Endothelial cell of umbilical vein (primary cell): ENCODE results near the gene HOXA9. TPM values are rescaled to one million over a fixed set of nuclear protein-coding genes. Genes with fewer than 3 reads are reported as not detected.

Source experiments
- BruUV-seq: library from RNA; stranded (reverse); fragments of 400-500 nt; replicated peaks from 2 replicates; lab custom pipeline; 2021; lab: Mats Ljungman, UMichigan
- CTCF ChIA-PET: fragments of 300-600, 350-600 bp; sonication (Branson Sonifier 250); formaldehyde crosslinking; loops from one replicate; lab custom pipeline; 2021; ENCODE audit warnings: antibody characterized with exemption, inconsistent platforms; lab: Charles Lee
- POLR2A ChIA-PET: fragments of 300-600, 350-600 bp; sonication (Branson Sonifier 250); formaldehyde crosslinking; loops from one replicate; lab custom pipeline; 2021; ENCODE audit warnings: antibody characterized with exemption, inconsistent platforms; lab: Charles Lee
- DNase-seq: peaks from one replicate; pipeline ENCODE4 v3.0.0-alpha.2; 2011; ENCODE audit warnings: low read depth, low spot score
- FAIRE-seq: peaks from 2 replicates; lab custom pipeline; 2011; peaks lifted over from hg19 to GRCh38; lab: Jason Lieb, UNC
- H2AFZ ChIP-seq: 2 replicates; pipeline ENCODE4 v1.6.0; 2012; ENCODE audit warnings: low read depth, low read length, control low read depth, inconsistent platforms
- H3K27ac ChIP-seq: 2 replicates; pipeline ENCODE4 v1.5.1; 2011; ENCODE audit warnings: low read depth, mild to moderate bottlenecking, control low read depth, low read length, moderate library complexity; ENCODE audit not compliant: insufficient read depth
- H3K27me3 ChIP-seq, 2 experiments: 2 replicates each; pipeline versions ENCODE4 v1.6.0 to v1.6.1; 2011; ENCODE audit warnings: low read length in 2 of 2, mixed read lengths in 1 of 2; ENCODE audit not compliant: control insufficient read depth in 2 of 2, insufficient read depth in 2 of 2
- H3K36me3 ChIP-seq, 2 experiments: 2 replicates in 1 of 2; 3 replicates in 1 of 2; pipeline ENCODE4 v1.5.1; 2011; ENCODE audit warnings: low read length in 2 of 2, mild to moderate bottlenecking in 1 of 2, moderate library complexity in 1 of 2; ENCODE audit not compliant: control insufficient read depth in 2 of 2, insufficient read depth in 2 of 2; ENCODE audit errors: extremely low read depth in 1 of 2
- H3K4me1 ChIP-seq: 3 replicates; pipeline ENCODE4 v1.5.1; 2011; ENCODE audit warnings: mild to moderate bottlenecking, low read length; ENCODE audit not compliant: control insufficient read depth, insufficient read depth; ENCODE audit errors: extremely low read depth
- H3K4me2 ChIP-seq: 2 replicates; pipeline ENCODE4 v1.6.1; 2011; ENCODE audit warnings: low read length, control low read depth, mixed read lengths; ENCODE audit not compliant: insufficient read depth
- H3K4me3 ChIP-seq, 3 experiments: fragments of 200-600 bp in 1 of 3; sonication (generic), shearing (Covaris generic) in 1 of 3; replicated peaks in 1 of 3; 2 replicates each; pipeline ENCODE4 v1.5.1; 2011 to 2016; ENCODE audit warnings: control low read depth in 3 of 3, low read length in 3 of 3, mild to moderate bottlenecking in 2 of 3, inconsistent platforms in 1 of 3, low read depth in 1 of 3, moderate library complexity in 1 of 3; ENCODE audit not compliant: insufficient read depth in 1 of 3
- H3K79me2 ChIP-seq: 2 replicates; pipeline ENCODE4 v1.6.0; 2012; ENCODE audit warnings: low read length, inconsistent platforms; ENCODE audit not compliant: control insufficient read depth, insufficient read depth
- H3K9ac ChIP-seq: replicated peaks from 2 replicates; pipeline ENCODE3; 2011; ENCODE audit warnings: low read length, control low read depth; ENCODE audit not compliant: insufficient read depth; ENCODE audit errors: extremely low read depth
- H3K9me1 ChIP-seq: replicated peaks from 3 replicates; pipeline ENCODE4 v1.6.0; 2011; ENCODE audit warnings: mild to moderate bottlenecking, low read length; ENCODE audit not compliant: control insufficient read depth, insufficient read depth; ENCODE audit errors: extremely low read depth
- H3K9me3 ChIP-seq: replicated peaks from 2 replicates; pipeline ENCODE4 v1.5.1; 2012; ENCODE audit warnings: low read length, inconsistent platforms; ENCODE audit not compliant: control insufficient read depth, insufficient read depth
- H4K20me1 ChIP-seq: replicated peaks from 2 replicates; pipeline ENCODE3; 2011; ENCODE audit warnings: mild to moderate bottlenecking, low read length; ENCODE audit not compliant: control insufficient read depth, insufficient read depth; ENCODE audit errors: extremely low read depth
- CTCF ChIP-seq, 2 donors: IDR thresholded peaks; 1 replicate in 1 of 2; 2 replicates in 1 of 2; pipeline ENCODE4 v1.5.1; 2011; ENCODE audit warnings: low read length in 2 of 2, mild to moderate bottlenecking in 2 of 2, moderate library complexity in 2 of 2, control low read depth in 1 of 2, inconsistent platforms in 1 of 2, low read depth in 1 of 2; ENCODE audit not compliant: insufficient read depth in 1 of 2; ENCODE audit errors: extremely low read depth in 1 of 2
- EZH2 ChIP-seq: IDR thresholded peaks from 2 replicates; pipeline ENCODE4 v1.6.1; 2012; ENCODE audit warnings: borderline replicate concordance, low read depth, mild to moderate bottlenecking, moderate library complexity, low read length, inconsistent platforms; ENCODE audit not compliant: severe bottlenecking
- FOS ChIP-seq: IDR thresholded peaks from 2 replicates; pipeline ENCODE4 v1.6.1; 2011; ENCODE audit warnings: mild to moderate bottlenecking, low read length, moderate library complexity, borderline replicate concordance; ENCODE audit not compliant: insufficient read depth
- GATA2 ChIP-seq: IDR thresholded peaks from 2 replicates; pipeline ENCODE4 v1.7.0; 2011; ENCODE audit warnings: low read depth, mild to moderate bottlenecking, moderate library complexity, mixed read lengths, low read length; ENCODE audit not compliant: insufficient read length, insufficient read depth
- JUN ChIP-seq: IDR thresholded peaks from 2 replicates; pipeline ENCODE4 v1.6.1; 2011; ENCODE audit warnings: borderline replicate concordance, low read depth; ENCODE audit not compliant: insufficient read length, insufficient read depth
- MAX ChIP-seq: IDR thresholded peaks from 2 replicates; pipeline ENCODE4 v1.6.1; 2011; ENCODE audit not compliant: insufficient read depth, insufficient read length
- MYC ChIP-seq: IDR thresholded peaks from one replicate; pipeline ENCODE4 v1.6.1; 2011; ENCODE audit warnings: mild to moderate bottlenecking, low read depth, low read length
- POLR2A ChIP-seq: IDR thresholded peaks from 2 replicates; pipeline ENCODE4 v1.6.1; 2012; ENCODE audit warnings: low read depth, mild to moderate bottlenecking, control low read depth, low read length
- POLR2AphosphoS5 ChIP-seq: IDR thresholded peaks from 2 replicates; pipeline ENCODE4 v1.6.1; 2012; ENCODE audit warnings: low read depth, mild to moderate bottlenecking, control low read depth, low read length, moderate library complexity; ENCODE audit not compliant: insufficient read depth
- dilution Hi-C: fragments of 300-500 bp; cut with MboI; formaldehyde crosslinking; loops from one replicate; pipeline ENCODE4 v1.15.0; 2019; ENCODE audit warnings: low sequenced_read_pairs; ENCODE audit not compliant: extremely low pct_ligation_motif_present
- intact Hi-C: fragments of 100-400 bp; cut with micrococcal nuclease; formaldehyde crosslinking; loops from one replicate; pipeline ENCODE4 v1.10.0; 2022
- polyA plus RNA-seq, 4 experiments: library from polyadenylated mRNA; depleted of rRNA in 3 of 4; stranded (reverse) in 3 of 4; unstranded in 1 of 4; fragments of >200 nt; gene quantifications; 2 replicates each; pipeline versions ENCODE4 v1.2.1 to v1.2.3, GENCODE V29; 2011 to 2012; ENCODE audit warnings: missing spikeins in 1 of 4
- total RNA-seq: library from RNA; stranded (reverse); gene quantifications from 2 replicates; pipeline ENCODE4 v1.2.3, GENCODE V29; 2021

The HOXA9 gene
- total and polyA plus RNA-seq, 2 donors (not counting 3 experiments of a cell fraction or from before 2014, with no cell fraction given), result 47.2 to 61.6 TPM

GRCh38 chr7:27159266-27160144, 5.8 kb downstream of the HOXA9 start:
- H3K9ac ChIP-seq, result peak overlapping the region; percentile 78
- ChIA-PET POLR2A (interaction anchor here (0.9 to 1.2 kb wide), 3 partner anchors 9 to 11 kb away, joined by 3 to 4 read pairs (median 3); no protein-coding TSS in a partner anchor), CTCF (interaction anchor here (0.7 to 4.1 kb wide), 19 partner anchors 9 to 1267 kb away, joined by 3 to 48 read pairs (median 4); partner anchors contain the start of genes HOXA5 and HOXA6)
- TF ChIP-seq POLR2A (no peak), MYC (no peak), POLR2AphosphoS5 (no peak), CTCF (IDR thresholded peaks at IDR 0.05; ENCODE audit: extremely low read depth in 1 of 2, insufficient read depth in 1 of 2, low read depth in 1 of 2, low read length in 2 of 2) (no peak), GATA2 (no peak), MAX (no peak), JUN (no peak), FOS (no peak), EZH2 (no peak)
- intact Hi-C loops (loop anchor here (1.0 to 5.0 kb wide), 7 partner anchors 8 to 1767 kb away; partner anchors contain the start of genes CBX3 and HNRNPA2B1), dilution Hi-C loops (loop anchor here (10.0 to 25.0 kb wide), 3 partner anchors 305 to 972 kb away; no protein-coding TSS in a partner anchor)
- peak overlapping the region; percentile 74 for H3K4me2 ChIP-seq
- H3K79me2 ChIP-seq, result peaks cover 78% of the 10 kb centered on the region
- peak overlapping the region in 2 of 3 experiments; percentile 44 to 63 for H3K4me3 ChIP-seq
- H3K9me1 ChIP-seq, result no peaks in the 10 kb centered on the region
- H3K36me3 ChIP-seq, result peaks cover 3 to 7% of the 10 kb centered on the region in 2 experiments
- H2AFZ ChIP-seq, result peak overlapping the region; percentile 33
- peak overlapping the region; percentile 69 for H3K27ac ChIP-seq
- H3K27me3 ChIP-seq, result no peaks in the 10 kb centered on the region
- FAIRE-seq (peak; percentile 59), DNase-seq (peak; percentile 74)
- peaks cover 53% of the 10 kb centered on the region for H3K4me1 ChIP-seq
- H4K20me1 ChIP-seq, result no peaks in the 10 kb centered on the region
- no peaks in the 10 kb centered on the region for H3K9me3 ChIP-seq
- no TSS peak for BruUV-seq
